Osteocyte (in vitro differentiated cells): ENCODE measurements around the gene SMIM3. TPM values are rescaled to one million over a fixed set of nuclear protein-coding genes. Genes with fewer than 3 reads are reported as not detected.

Experiments
- DNase-seq: peaks from one replicate; pipeline ENCODE4 v3.0.0; 2021; ENCODE audit warnings: mixed read lengths; ENCODE audit not compliant: unreplicated experiment; ENCODE audit errors: extremely low spot score
- H3K27ac Mint-ChIP-seq: one replicate; pipeline ENCODE4 v1.8.0; 2021; ENCODE audit warnings: mild to moderate bottlenecking, mixed read lengths; ENCODE audit not compliant: unreplicated experiment
- H3K27me3 Mint-ChIP-seq: one replicate; pipeline ENCODE4 v1.8.0; 2021; ENCODE audit warnings: mixed read lengths; ENCODE audit not compliant: unreplicated experiment
- H3K36me3 Mint-ChIP-seq: one replicate; pipeline ENCODE4 v1.8.0; 2021; ENCODE audit warnings: mixed read lengths; ENCODE audit not compliant: unreplicated experiment
- H3K4me1 Mint-ChIP-seq: one replicate; pipeline ENCODE4 v1.8.0; 2021; ENCODE audit warnings: mixed read lengths; ENCODE audit not compliant: unreplicated experiment
- H3K4me3 Mint-ChIP-seq: one replicate; pipeline ENCODE4 v1.8.0; 2021; ENCODE audit warnings: mild to moderate bottlenecking, moderate library complexity, mixed read lengths; ENCODE audit not compliant: unreplicated experiment
- H3K9me3 Mint-ChIP-seq: one replicate; pipeline ENCODE4 v1.8.0; 2021; ENCODE audit warnings: mixed read lengths; ENCODE audit not compliant: unreplicated experiment
- total RNA-seq: library from RNA; stranded (reverse); gene quantifications from 2 replicates; pipeline ENCODE4 v1.2.1, GENCODE V29; 2021
- TF ChIP-seq, protein P1 (sequence below): fragments of 200-600 bp; sonication (generic); IDR thresholded peaks from 2 replicates; pipeline ENCODE4 v1.5.0; 2021; ENCODE audit warnings: antibody characterized with exemption, mild to moderate bottlenecking, moderate library complexity

SMIM3 gene
- total RNA-seq, 1 donor from 2014 or later = 4.0 TPM

DNA sequence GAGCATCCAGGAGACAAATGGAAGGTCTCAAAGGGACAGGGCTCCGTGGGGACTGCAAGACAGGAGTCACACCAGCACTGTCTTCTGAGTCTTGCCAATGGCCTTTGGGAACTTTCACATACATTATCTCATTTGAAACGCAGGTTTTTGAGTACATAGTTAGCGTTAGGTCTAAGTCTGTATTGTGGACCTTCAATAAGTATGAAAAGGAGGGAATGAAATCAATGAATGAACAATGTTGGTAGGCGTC, 19.3 kb upstream of the SMIM3 start:
- Mint-ChIP-seq H3K4me3 (no peak overlapping the region), H3K27me3 (peaks cover 2% of the 10 kb centered on the region), H3K4me1 (peaks cover 20% of the 10 kb centered on the region), H3K36me3 (peaks cover 17% of the 10 kb centered on the region), H3K27ac (no peak overlapping the region), H3K9me3 (no peaks in the 10 kb centered on the region)
- DNase-seq = no peak
- TF ChIP-seq, protein P1, sequence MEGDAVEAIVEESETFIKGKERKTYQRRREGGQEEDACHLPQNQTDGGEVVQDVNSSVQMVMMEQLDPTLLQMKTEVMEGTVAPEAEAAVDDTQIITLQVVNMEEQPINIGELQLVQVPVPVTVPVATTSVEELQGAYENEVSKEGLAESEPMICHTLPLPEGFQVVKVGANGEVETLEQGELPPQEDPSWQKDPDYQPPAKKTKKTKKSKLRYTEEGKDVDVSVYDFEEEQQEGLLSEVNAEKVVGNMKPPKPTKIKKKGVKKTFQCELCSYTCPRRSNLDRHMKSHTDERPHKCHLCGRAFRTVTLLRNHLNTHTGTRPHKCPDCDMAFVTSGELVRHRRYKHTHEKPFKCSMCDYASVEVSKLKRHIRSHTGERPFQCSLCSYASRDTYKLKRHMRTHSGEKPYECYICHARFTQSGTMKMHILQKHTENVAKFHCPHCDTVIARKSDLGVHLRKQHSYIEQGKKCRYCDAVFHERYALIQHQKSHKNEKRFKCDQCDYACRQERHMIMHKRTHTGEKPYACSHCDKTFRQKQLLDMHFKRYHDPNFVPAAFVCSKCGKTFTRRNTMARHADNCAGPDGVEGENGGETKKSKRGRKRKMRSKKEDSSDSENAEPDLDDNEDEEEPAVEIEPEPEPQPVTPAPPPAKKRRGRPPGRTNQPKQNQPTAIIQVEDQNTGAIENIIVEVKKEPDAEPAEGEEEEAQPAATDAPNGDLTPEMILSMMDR = no peak

DNA sequence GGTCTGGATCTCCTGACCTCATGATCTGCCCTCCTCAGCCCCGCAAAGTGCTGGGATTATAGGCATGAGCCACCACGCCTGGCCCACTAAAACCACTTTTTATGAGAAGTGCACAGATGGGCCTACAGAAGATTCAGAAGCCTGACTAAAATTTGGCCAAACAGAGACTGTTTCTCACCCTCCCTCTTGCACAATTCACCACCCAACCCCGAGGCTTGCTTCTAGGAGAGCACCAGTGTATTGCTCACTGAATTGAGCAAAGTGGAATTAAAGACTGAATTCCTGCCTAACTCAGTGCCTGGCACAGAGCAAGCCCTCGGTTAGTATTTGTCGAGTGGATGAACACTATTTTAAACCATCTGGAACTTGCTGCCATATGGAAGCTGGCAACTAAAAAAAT, 16.3 kb upstream of the SMIM3 start:
- TF ChIP-seq, protein P1 = no peak
- H3K4me1 Mint-ChIP-seq = peaks cover 11% of the 10 kb centered on the region
- DNase-seq = no peak
- H3K9me3 Mint-ChIP-seq = no peaks in the 10 kb centered on the region
- H3K27me3 Mint-ChIP-seq = peaks cover 11% of the 10 kb centered on the region
- H3K27ac Mint-ChIP-seq = no peak overlapping the region
- H3K36me3 Mint-ChIP-seq = no peaks in the 10 kb centered on the region
- H3K4me3 Mint-ChIP-seq = no peak overlapping the region

DNA sequence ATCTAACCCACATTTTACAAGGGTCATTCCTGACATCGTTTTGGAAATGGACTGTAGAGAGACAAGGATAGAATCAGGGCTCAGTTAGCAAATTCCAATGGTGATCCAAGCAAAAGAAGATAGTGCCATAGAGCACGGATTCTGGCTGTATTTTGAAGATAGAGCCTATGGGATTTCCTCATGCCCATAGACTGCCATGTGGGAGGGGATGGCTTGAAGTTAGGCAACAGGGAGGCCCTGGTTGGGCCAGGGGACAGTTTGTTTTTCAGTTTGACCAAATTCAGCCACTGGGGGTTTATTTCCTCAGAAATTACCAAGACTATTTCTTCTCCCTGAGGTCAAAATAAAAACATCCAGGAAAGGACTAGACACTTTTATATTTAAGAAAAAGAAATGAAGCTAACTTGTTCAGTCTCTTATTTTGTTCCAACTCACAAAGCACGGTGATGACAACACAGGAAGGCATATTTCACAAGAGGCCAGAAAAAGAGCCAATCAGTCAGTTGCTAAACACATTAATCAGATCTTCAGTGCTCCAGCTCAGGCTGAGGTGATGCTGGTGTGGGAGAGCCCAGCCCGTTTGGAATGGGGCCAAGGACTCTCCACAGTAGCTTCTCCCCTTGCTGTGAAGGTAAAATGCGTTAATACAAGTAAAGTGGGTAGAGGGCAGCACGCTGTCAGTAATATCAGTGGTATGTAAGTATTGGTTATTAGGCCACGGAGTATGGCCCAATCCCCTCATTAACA, 15.4 kb upstream of the SMIM3 start:
- Mint-ChIP-seq H3K36me3 (no peaks in the 10 kb centered on the region), H3K27ac (no peak overlapping the region), H3K27me3 (peaks cover 17% of the 10 kb centered on the region), H3K4me1 (peaks cover 6% of the 10 kb centered on the region), H3K9me3 (no peaks in the 10 kb centered on the region), H3K4me3 (no peak overlapping the region)
- DNase-seq = no peak
- TF ChIP-seq, protein P1 = no peak

DNA sequence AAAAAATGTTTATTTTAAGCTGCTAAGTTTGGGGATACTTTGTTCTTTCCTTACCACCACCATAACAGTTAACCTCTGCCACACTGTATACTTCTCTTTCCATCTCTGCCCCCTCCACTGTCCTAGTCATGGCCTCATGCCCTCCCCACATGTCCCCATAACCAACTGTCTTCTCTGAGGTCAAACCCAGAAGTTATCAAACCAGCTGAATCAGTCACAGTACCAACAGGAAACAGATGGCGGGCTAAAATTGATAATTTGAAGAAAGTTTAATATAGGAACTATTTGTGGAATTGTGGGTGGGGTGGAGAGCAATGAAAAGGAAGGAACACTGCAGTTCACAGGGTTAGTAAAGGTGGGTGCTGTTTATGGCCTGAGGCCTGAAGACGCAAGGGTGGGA, 14.0 kb upstream of the SMIM3 start:
- H3K27ac Mint-ChIP-seq = no peak overlapping the region

DNA sequence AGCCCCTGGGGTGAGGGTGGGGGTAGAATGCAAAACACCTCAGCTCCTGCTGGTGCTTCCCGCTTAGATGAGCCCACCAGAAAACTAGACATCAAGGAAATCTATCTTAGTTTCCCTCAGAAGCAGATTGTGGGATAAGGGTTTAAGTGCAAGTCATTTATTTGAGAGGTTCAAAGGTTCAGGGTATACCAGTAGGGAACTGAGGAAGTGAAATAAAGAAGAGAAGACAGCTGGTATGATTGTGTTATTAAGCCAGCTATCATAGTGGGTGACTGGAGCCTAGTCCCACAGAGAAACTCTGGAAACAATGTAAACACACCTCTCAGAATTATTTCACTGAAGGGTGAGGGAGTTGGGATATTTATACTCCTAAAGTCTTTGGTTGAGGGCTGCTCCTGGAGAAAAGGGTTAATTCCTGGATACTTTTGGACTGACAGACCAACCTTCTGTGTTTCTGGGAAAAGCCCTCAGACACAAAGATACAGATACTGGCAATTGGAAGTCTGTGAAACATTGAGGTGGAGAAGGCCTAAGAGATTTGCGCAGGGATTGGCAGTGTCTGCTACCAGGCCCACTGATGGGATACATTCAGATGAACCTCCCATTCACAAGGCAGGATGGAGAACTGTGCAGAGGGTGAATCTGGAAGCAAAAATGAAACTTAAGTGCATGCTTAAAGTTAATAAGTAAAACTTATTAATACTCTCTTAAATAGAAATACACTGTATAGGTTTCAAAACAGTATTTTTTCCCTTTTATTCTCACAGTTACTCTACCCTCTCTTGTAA, 13.4 kb upstream of the SMIM3 start:
- H3K4me1 Mint-ChIP-seq = no peaks in the 10 kb centered on the region
- DNase-seq = no peak
- no peaks in the 10 kb centered on the region for H3K36me3 Mint-ChIP-seq
- no peak overlapping the region for H3K27ac Mint-ChIP-seq
- TF ChIP-seq, protein P1 = no peak
- no peak overlapping the region for H3K4me3 Mint-ChIP-seq
- H3K27me3 Mint-ChIP-seq = peaks cover 21% of the 10 kb centered on the region
- H3K9me3 Mint-ChIP-seq = no peaks in the 10 kb centered on the region

More for the DNA sequence above, 14.0 kb upstream of the SMIM3 start:
- Mint-ChIP-seq H3K4me3 (no peak overlapping the region), H3K4me1 (no peaks in the 10 kb centered on the region), H3K27me3 (peaks cover 19% of the 10 kb centered on the region), H3K9me3 (no peaks in the 10 kb centered on the region), H3K36me3 (no peaks in the 10 kb centered on the region)
- TF ChIP-seq, protein P1 = no peak
- DNase-seq = no peak
